ENCODE measurements around the gene GALE. TPM values are rescaled to one million over a fixed set of nuclear protein-coding genes. Genes with fewer than 3 reads are reported as not detected.
A peak's percentile ranks its signal among the peaks of the same experiment; 100 is the strongest.

Gene GALE
- total and polyA plus RNA-seq, 2 of the 13 experiments (the other 11 are each of a cell fraction or from before 2014, with no cell fraction given): 85.2 to 88.4 TPM

DNA sequence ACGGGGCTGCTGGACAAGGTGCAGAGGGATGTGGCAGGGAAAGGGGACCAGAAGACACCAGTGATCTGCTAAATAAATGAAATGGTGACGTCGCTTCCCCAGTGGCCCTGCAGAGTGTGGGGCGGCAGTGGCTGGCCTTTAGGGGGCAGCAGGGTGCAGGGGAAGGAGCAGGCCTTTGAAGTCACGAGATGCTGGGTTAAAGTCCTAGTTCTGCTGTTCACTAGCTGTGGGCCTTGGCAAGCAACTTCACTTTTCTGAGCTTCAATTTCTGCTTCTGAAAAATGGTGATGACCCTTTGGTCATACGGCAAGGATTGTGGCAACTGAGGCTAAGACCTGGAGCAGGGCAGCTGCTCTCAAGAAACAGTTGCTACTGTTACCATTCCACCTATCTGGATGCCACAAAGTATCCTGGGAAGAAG, 9.2 kb upstream of the GALE start (continued):
- TF ChIP-seq MLLT10 (CRISPR knock-in tag; IDR thresholded peaks at IDR 0.05): no peak
- no peak for TF ChIP-seq PRMT3 (CRISPR knock-in tag; IDR thresholded peaks at IDR 0.05; ENCODE audit: borderline replicate concordance, low read depth)
- TF ChIP-seq SAP130 (CRISPR knock-in tag; IDR thresholded peaks at IDR 0.05; ENCODE audit: low read depth): peak; percentile 44
- TF ChIP-seq NR3C1 (CRISPR knock-in tag; IDR thresholded peaks at IDR 0.05): no peak
- TF ChIP-seq, protein P1, sequence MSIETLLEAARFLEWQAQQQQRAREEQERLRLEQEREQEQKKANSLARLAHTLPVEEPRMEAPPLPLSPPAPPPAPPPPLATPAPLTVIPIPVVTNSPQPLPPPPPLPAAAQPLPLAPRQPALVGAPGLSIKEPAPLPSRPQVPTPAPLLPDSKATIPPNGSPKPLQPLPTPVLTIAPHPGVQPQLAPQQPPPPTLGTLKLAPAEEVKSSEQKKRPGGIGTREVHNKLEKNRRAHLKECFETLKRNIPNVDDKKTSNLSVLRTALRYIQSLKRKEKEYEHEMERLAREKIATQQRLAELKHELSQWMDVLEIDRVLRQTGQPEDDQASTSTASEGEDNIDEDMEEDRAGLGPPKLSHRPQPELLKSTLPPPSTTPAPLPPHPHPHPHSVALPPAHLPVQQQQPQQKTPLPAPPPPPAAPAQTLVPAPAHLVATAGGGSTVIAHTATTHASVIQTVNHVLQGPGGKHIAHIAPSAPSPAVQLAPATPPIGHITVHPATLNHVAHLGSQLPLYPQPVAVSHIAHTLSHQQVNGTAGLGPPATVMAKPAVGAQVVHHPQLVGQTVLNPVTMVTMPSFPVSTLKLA (IDR thresholded peaks at IDR 0.05): no peak
- TF ChIP-seq HDAC1 (CRISPR knock-in tag; IDR thresholded peaks at IDR 0.05): no peak
- TF ChIP-seq, protein P2, sequence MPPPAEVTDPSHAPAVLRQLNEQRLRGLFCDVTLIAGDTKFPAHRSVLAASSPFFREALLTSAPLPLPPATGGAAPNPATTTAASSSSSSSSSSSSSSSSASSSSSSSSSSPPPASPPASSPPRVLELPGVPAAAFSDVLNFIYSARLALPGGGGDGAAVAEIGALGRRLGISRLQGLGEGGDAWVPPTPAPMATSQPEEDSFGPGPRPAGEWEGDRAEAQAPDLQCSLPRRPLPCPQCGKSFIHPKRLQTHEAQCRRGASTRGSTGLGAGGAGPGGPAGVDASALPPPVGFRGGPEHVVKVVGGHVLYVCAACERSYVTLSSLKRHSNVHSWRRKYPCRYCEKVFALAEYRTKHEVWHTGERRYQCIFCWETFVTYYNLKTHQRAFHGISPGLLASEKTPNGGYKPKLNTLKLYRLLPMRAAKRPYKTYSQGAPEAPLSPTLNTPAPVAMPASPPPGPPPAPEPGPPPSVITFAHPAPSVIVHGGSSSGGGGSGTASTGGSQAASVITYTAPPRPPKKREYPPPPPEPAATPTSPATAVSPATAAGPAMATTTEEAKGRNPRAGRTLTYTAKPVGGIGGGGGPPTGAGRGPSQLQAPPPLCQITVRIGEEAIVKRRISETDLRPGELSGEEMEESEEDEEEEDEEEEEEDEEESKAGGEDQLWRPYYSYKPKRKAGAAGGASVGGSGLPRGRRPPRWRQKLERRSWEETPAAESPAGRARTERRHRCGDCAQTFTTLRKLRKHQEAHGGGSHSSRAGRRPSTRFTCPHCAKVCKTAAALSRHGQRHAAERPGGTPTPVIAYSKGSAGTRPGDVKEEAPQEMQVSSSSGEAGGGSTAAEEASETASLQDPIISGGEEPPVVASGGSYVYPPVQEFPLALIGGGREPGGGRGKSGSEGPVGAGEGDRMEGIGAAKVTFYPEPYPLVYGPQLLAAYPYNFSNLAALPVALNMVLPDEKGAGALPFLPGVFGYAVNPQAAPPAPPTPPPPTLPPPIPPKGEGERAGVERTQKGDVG (CRISPR knock-in tag; IDR thresholded peaks at IDR 0.05; ENCODE audit: borderline replicate concordance): no peak
- no peak for TF ChIP-seq ATM (IDR thresholded peaks at IDR 0.05; ENCODE audit: borderline replicate concordance)
- no peak for TF ChIP-seq ZNF878 (CRISPR knock-in tag; IDR thresholded peaks at IDR 0.05)
- 0 out of 2 replicates have a peak, but pooled peaks have one; percentile 47 for TF ChIP-seq SSRP1 (CRISPR knock-in tag; IDR thresholded peaks at IDR 0.05)
- TF ChIP-seq ZBTB21 (CRISPR knock-in tag; IDR thresholded peaks at IDR 0.05): no peak
- no peak for TF ChIP-seq ARID2 (CRISPR knock-in tag; IDR thresholded peaks at IDR 0.05; ENCODE audit: borderline replicate concordance)
- TF ChIP-seq, protein P3, sequence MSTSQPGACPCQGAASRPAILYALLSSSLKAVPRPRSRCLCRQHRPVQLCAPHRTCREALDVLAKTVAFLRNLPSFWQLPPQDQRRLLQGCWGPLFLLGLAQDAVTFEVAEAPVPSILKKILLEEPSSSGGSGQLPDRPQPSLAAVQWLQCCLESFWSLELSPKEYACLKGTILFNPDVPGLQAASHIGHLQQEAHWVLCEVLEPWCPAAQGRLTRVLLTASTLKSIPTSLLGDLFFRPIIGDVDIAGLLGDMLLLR (CRISPR knock-in tag; IDR thresholded peaks at IDR 0.05): no peak
- TF ChIP-seq FOSL2 (CRISPR knock-in tag; IDR thresholded peaks at IDR 0.05): peak; percentile 28; the same call in 1 of the 2 replicates
- no peak for TF ChIP-seq NBN (conservative IDR thresholded peaks at IDR 0.05)
- no peak for TF ChIP-seq ZSCAN12 (CRISPR knock-in tag; IDR thresholded peaks at IDR 0.05)
- TF ChIP-seq, protein P4, sequence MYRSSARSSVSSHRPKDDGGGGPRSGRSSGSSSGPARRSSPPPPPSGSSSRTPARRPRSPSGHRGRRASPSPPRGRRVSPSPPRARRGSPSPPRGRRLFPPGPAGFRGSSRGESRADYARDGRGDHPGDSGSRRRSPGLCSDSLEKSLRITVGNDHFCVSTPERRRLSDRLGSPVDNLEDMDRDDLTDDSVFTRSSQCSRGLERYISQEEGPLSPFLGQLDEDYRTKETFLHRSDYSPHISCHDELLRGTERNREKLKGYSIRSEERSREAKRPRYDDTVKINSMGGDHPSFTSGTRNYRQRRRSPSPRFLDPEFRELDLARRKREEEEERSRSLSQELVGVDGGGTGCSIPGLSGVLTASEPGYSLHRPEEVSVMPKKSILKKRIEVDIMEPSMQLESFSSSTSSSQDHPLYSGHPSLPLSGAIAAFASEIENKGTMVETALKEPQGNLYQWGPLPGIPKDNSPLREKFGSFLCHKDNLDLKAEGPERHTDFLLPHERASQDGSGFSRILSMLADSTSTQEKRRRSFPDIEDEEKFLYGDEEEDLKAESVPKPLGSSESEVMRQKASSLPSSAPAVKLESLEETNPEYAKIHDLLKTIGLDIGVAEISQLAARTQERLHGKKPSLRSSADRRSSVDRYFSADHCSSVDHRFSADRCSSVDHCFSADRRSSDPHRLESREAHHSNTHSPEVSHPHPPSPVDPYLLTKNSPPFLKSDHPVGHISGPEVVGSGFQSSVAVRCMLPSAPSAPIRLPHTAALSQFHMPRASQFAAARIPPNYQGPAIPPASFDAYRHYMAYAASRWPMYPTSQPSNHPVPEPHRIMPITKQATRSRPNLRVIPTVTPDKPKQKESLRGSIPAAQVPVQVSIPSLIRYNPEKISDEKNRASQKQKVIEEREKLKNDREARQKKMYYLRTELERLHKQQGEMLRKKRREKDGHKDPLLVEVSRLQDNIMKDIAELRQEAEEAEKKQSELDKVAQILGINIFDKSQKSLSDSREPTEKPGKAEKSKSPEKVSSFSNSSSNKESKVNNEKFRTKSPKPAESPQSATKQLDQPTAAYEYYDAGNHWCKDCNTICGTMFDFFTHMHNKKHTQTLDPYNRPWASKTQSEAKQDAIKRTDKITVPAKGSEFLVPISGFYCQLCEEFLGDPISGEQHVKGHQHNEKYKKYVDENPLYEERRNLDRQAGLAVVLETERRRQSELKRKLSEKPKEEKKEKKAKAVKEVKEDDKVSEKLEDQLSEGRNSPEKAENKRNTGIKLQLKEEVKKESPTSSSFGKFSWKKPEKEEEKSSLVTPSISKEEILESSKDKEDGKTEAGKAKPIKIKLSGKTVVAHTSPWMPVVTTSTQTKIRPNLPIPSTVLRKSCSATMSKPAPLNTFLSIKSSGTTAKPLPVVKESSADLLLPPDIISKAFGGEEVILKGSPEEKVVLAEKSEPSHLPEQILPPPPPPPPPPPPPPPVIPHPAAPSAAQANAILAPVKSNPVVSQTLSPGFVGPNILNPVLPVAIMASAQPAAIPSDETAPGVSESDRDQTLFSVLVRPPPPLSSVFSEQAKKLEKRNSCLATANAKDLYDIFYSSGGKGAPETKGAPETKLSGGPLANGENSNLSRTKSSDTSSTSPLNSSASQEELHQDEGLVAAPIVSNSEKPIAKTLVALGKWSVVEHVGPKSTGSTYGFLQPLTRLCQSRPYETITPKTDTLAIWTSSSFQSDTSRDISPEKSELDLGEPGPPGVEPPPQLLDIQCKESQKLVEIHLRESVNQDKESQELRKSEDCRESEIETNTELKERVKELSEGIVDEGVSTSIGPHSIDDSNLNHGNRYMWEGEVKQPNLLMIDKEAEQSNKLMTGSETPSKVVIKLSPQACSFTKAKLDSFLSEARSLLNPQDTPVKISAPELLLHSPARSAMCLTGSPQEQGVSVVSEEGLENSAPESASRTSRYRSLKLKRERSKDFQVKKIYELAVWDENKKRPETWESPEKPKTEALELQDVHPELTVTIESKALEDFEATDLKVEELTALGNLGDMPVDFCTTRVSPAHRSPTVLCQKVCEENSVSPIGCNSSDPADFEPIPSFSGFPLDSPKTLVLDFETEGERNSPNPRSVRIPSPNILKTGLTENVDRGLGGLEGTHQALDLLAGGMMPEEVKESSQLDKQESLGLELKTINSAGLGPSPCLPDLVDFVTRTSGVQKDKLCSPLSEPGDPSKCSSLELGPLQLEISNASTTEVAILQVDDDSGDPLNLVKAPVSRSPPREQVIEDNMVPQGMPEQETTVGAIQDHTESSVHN (CRISPR knock-in tag; IDR thresholded peaks at IDR 0.05): no peak
- no peak for TF ChIP-seq SETDB1 (CRISPR knock-in tag; IDR thresholded peaks at IDR 0.05; ENCODE audit: borderline replicate concordance)
- no peak for TF ChIP-seq ZSCAN25 (CRISPR knock-in tag; IDR thresholded peaks at IDR 0.05)
